GM12878 (cell line): ENCODE measurements around the gene PRR22.

Source experiments
- CBX5 ChIP-seq: sonication (generic); IDR thresholded peaks from 2 replicates; pipeline ENCODE4 v1.6.1; 2016; ENCODE audit warnings: low read depth, moderate library complexity, mild to moderate bottlenecking, inconsistent platforms
- CHD2 ChIP-seq: IDR thresholded peaks from 2 replicates; pipeline ENCODE4 v1.6.1; 2011; ENCODE audit warnings: low read depth, low read length, improper control_type of control experiment, borderline replicate concordance
- MTA3 ChIP-seq: IDR thresholded peaks from 2 replicates; pipeline ENCODE4 v1.6.1; 2012; ENCODE audit warnings: low read length, inconsistent platforms, borderline replicate concordance
- PML ChIP-seq: IDR thresholded peaks from 2 replicates; pipeline ENCODE4 v1.6.1; 2012; ENCODE audit warnings: low read length, inconsistent platforms
- SMC3 ChIP-seq: IDR thresholded peaks from 2 replicates; pipeline ENCODE4 v1.6.1; 2011; ENCODE audit warnings: low read length, improper control_type of control experiment, borderline replicate concordance
- TF ChIP-seq, protein P1 (sequence below): IDR thresholded peaks from 2 replicates; pipeline ENCODE4 v1.6.1; 2011; ENCODE audit warnings: low read depth, low read length, improper control_type of control experiment, borderline replicate concordance
- TF ChIP-seq, protein P2 (sequence below), 3 experiments: IDR thresholded peaks in 2 of 3; conservative IDR thresholded peaks in 1 of 3; 2 replicates each; pipeline ENCODE4 v1.5.1; 2011; ENCODE audit warnings: low read depth in 3 of 3, low read length in 3 of 3, mild to moderate bottlenecking in 3 of 3, control low read depth in 2 of 3, moderate library complexity in 2 of 3, inconsistent platforms in 1 of 3, mixed read lengths in 1 of 3; ENCODE audit not compliant: control insufficient read depth in 2 of 3, insufficient read depth in 1 of 3; ENCODE audit errors: extremely low read depth in 1 of 3
- TF ChIP-seq, protein P3 (sequence below): IDR thresholded peaks from 2 replicates; pipeline ENCODE4 v1.6.1; 2011; ENCODE audit warnings: low read depth, mild to moderate bottlenecking, low read length, moderate library complexity, borderline replicate concordance; ENCODE audit errors: extremely low read depth

DNA sequence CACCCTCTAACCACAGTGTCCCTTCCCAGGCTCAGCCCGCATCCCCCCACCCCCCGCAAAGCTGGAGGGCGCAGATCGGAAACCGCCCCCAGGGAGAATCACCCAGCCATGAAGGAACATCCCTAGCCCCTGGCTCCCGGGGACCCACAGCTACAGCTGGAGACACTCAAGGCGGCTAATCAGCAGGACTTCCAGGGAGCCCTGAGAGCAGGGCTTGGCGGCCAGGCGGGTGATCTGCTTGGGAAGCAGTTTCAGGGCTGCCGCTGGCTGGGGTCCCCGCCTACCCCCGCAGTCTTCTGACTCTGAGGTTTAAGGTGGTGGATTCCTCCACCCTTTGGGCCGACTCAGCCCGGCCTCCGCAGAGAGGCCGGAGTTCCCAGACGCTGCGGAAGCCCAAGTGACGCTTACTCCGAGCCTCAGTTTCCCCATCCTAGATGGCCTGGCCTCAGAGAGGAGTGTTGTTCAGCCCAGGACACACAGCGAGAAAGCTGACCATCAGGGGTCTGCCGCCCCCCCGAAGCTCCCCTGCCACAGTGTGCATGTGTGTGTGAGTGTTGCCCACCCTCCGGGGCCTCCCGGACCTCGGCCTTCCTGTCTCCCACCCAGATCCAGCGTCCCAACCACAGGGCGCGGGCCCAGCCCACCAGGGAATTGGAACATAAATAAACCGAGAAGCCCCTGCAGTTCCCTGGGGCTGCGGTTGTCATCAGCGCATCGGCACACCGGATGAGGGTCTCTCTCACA lies 45.2 kb upstream of the PRR22 start:
- TF ChIP-seq MTA3 (no peak), CBX5 (no peak), PML (no peak), SMC3 (no peak), CHD2 (no peak)
- TF ChIP-seq, protein P1, sequence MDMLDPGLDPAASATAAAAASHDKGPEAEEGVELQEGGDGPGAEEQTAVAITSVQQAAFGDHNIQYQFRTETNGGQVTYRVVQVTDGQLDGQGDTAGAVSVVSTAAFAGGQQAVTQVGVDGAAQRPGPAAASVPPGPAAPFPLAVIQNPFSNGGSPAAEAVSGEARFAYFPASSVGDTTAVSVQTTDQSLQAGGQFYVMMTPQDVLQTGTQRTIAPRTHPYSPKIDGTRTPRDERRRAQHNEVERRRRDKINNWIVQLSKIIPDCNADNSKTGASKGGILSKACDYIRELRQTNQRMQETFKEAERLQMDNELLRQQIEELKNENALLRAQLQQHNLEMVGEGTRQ = no peak
- TF ChIP-seq, protein P2, sequence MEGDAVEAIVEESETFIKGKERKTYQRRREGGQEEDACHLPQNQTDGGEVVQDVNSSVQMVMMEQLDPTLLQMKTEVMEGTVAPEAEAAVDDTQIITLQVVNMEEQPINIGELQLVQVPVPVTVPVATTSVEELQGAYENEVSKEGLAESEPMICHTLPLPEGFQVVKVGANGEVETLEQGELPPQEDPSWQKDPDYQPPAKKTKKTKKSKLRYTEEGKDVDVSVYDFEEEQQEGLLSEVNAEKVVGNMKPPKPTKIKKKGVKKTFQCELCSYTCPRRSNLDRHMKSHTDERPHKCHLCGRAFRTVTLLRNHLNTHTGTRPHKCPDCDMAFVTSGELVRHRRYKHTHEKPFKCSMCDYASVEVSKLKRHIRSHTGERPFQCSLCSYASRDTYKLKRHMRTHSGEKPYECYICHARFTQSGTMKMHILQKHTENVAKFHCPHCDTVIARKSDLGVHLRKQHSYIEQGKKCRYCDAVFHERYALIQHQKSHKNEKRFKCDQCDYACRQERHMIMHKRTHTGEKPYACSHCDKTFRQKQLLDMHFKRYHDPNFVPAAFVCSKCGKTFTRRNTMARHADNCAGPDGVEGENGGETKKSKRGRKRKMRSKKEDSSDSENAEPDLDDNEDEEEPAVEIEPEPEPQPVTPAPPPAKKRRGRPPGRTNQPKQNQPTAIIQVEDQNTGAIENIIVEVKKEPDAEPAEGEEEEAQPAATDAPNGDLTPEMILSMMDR (IDR thresholded peaks at IDR 0.05 in 2 of 3, conservative IDR thresholded peaks at IDR 0.05 in 1 of 3; ENCODE audit: control insufficient read depth in 2 of 3, extremely low read depth in 1 of 3, insufficient read depth in 1 of 3, low read depth in 3 of 3, low read length in 3 of 3) = no peak
- TF ChIP-seq, protein P3, sequence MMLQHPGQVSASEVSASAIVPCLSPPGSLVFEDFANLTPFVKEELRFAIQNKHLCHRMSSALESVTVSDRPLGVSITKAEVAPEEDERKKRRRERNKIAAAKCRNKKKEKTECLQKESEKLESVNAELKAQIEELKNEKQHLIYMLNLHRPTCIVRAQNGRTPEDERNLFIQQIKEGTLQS = no peak
